Kidney epithelial cell (primary cell): ENCODE data around the gene CRTAC1. TPM values are rescaled to one million over a fixed set of nuclear protein-coding genes. Genes with fewer than 3 reads are reported as not detected.

ENCODE experiments used
- DNase-seq: peaks from one replicate; pipeline ENCODE4 v3.0.0-alpha.2; 2010; ENCODE audit warnings: low read depth
- H3K27me3 ChIP-seq: 2 replicates; pipeline ENCODE4 v1.6.0; 2011; ENCODE audit warnings: low read length; ENCODE audit not compliant: control insufficient read depth, insufficient read depth
- H3K36me3 ChIP-seq: 2 replicates; pipeline ENCODE4 v1.5.1; 2011; ENCODE audit warnings: low read length; ENCODE audit not compliant: control insufficient read depth, insufficient read depth
- H3K4me3 ChIP-seq: 2 replicates; pipeline ENCODE4 v1.5.1; 2011; ENCODE audit warnings: low read depth, mild to moderate bottlenecking, control low read depth, low read length
- CTCF ChIP-seq: IDR thresholded peaks from 2 replicates; pipeline ENCODE4 v1.5.1; 2011; ENCODE audit warnings: mild to moderate bottlenecking, moderate library complexity, low read length, control low read depth, inconsistent platforms; ENCODE audit not compliant: insufficient read depth, poor library complexity, severe bottlenecking
- total RNA-seq: library from RNA; depleted of rRNA; stranded (reverse); fragments of >200 nt; gene quantifications from 2 replicates; pipeline ENCODE4 v1.2.3, GENCODE V29; 2015

CRTAC1 gene
- total RNA-seq, 1 donor from 2014 or later, result 3.2 TPM

- Histone ChIP-seq H3K4me3 (no peak overlapping the region), H3K27me3 (peaks cover 11% of the 10 kb centered on the region), H3K36me3 (no peaks in the 10 kb centered on the region)
- no peak for TF ChIP-seq CTCF
- no peak for DNase-seq
Measured at GRCh38 chr10:97969538-97970079, 60.8 kb downstream of the CRTAC1 start.

- TF ChIP-seq CTCF, result no peak
- H3K4me3 ChIP-seq, result no peak overlapping the region
- no peaks in the 10 kb centered on the region for H3K27me3 ChIP-seq
- DNase-seq, result no peak
- H3K36me3 ChIP-seq, result no peaks in the 10 kb centered on the region
Measured at GRCh38 chr10:97964748-97965147, 65.7 kb downstream of the CRTAC1 start.

- no peak for TF ChIP-seq CTCF
- Histone ChIP-seq H3K4me3 (no peak overlapping the region), H3K27me3 (no peaks in the 10 kb centered on the region), H3K36me3 (no peaks in the 10 kb centered on the region)
- DNase-seq, result no peak
Measured at GRCh38 chr10:97961945-97962344, 68.5 kb downstream of the CRTAC1 start.

- H3K36me3 ChIP-seq, result no peaks in the 10 kb centered on the region
Measured at GRCh38 chr10:97960269-97961056, 70.0 kb downstream of the CRTAC1 start.

GRCh38 chr10:97949462-97949861, 81.0 kb downstream of the CRTAC1 start:
- Histone ChIP-seq H3K36me3 (no peaks in the 10 kb centered on the region), H3K27me3 (no peaks in the 10 kb centered on the region)

More at GRCh38 chr10:97960269-97961056, 70.0 kb downstream of the CRTAC1 start:
- TF ChIP-seq CTCF, result no peak
- no peak for DNase-seq
- Histone ChIP-seq H3K27me3 (no peaks in the 10 kb centered on the region), H3K4me3 (no peak overlapping the region)

More at GRCh38 chr10:97949462-97949861, 81.0 kb downstream of the CRTAC1 start:
- no peak overlapping the region for H3K4me3 ChIP-seq
- no peak for TF ChIP-seq CTCF
- no peak for DNase-seq
